GM21423 (cell line): ENCODE results near the gene SDR42E2.
A peak's percentile ranks its signal among the peaks of the same experiment; 100 is the strongest.
"Not testable (repeated sequence)": the region's sequence is repeated elsewhere in the genome, so short reads cannot be mapped to it uniquely, and the experiment has no call there.

Experiments
- ATAC-seq: cut with Tn5 transposase; IDR thresholded peaks from one replicate; pipeline ENCODE4 v1.9.1; 2021; ENCODE audit warnings: mild to moderate bottlenecking, moderate library complexity; ENCODE audit not compliant: unreplicated experiment

The SDR42E2 gene

DNA sequence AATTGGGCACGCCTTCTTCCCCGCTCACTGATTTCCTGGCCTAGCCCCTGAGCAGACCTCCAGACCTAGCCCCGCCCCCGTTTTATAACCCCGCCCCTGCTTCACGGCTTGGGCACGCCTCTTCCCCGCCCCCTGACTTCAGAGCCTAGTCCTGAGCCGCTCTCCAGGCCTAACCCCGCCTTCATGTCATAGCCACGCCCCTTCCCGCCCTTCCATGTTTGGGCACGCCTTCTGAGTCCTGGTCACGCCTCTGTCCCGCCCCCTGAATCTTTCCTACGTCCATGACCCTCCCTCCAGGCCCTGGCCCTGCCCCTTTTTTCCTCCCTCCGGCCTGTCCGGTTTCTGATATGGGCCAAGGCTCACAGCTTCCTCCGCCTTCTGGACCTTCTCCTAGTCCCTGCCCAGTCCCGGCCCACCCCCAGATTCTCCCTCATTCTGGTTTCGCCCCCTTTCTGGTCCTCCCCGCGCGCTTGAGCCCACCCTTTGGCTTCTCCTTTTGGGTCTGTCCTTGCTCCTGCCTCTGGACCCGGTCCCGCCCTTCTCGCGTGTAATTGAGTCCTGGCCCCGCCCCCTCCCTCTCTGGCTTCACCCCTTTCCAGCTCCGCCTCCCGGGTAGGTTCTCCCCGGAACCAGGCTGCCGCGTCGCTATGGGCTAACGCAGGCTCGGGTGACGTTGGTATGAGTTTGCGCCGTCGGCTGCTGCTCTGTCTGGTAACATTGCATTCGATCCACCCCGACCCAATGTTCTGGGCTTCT lies 28.6 kb downstream of the SDR42E2 start:
- ATAC-seq: peak; percentile 50

DNA sequence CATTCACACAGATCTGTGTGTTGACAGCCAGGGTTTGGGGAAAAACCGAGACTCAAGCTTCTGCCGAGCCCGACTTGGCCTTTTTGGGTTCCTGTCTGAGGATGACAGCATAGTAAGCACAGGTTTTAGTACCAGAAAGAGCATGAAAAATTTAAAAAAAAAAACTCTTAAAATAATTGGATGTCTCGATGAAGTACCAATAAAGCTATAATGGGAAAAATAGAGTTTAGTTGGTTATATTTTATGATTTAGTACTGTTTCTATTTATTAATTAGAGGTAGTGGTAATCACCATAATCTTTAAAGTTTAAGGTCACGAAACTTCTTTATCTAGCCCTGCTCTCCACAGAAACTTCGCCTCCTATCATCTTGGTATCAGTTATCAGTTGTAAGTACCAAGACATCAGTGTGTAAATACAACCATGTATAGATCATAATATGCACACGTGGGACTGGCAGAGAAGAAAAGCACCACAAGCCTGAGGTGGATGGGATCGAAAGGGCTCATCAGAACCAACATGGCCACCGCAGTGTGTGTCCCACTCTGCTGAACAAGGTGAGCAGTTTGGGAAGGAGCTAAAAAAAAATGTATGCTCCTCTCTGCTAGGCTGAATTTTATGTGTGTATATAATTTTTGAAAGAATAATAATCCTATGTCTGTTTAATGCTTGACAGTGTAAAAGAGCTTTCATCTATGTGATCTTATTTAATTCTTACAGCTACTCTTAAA lies 29.4 kb downstream of the SDR42E2 start:
- ATAC-seq: no peak

DNA sequence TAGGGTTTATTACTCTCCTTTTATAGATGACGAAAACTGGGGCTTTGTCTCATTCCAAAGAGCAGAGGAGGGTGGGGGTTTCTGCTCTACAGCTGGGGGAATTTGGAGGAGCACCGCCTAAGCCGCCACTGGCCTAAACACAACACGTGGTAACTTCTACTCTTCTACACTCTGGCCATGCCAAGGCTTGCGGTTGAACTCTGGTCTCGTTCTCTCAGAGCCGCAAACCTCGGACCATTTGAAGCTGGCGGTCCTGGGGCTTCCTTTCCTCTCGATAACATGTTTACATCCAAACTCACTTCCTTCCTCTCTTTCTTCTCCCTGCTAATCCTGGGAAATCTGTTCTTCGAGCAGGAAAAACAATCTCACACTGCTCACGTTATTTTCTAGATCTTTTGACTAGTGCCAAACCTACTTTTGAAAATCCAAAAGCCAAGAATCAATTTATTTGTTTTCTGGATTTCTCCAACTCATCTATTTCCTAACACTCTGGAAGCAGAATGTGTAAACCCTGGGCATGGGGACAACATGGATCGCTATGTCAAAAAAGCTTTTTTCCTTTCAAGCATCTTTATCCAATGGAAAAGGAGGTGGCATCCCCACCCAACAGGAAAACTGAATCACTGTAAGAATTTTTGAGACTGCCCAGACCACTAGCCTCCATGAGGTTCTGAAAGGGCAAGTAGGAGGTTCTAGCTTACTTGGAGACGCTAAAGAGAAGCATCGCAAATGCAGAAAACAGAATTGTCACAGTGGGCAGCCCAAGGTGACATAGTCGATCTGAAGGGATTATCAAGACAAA lies 30.2 kb downstream of the SDR42E2 start:
- peak; percentile 15 for ATAC-seq

DNA sequence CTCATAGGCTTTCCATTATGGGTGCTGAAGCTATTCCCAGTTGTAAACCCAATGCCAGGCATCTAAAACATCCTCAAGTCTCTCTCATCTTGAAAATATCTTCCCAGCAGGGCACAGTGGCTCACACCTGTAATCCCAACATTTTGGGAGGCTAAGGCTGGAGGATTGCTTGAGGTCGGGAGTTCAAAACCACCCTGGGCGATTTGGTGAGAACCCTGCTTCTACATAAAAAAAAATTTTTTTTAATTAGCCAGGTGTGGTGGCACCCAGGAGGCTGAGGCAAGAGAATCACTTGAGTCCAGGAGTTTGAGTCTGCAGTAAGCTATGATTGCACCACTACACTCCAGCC lies 30.7 kb downstream of the SDR42E2 start:
- no peak for ATAC-seq

DNA sequence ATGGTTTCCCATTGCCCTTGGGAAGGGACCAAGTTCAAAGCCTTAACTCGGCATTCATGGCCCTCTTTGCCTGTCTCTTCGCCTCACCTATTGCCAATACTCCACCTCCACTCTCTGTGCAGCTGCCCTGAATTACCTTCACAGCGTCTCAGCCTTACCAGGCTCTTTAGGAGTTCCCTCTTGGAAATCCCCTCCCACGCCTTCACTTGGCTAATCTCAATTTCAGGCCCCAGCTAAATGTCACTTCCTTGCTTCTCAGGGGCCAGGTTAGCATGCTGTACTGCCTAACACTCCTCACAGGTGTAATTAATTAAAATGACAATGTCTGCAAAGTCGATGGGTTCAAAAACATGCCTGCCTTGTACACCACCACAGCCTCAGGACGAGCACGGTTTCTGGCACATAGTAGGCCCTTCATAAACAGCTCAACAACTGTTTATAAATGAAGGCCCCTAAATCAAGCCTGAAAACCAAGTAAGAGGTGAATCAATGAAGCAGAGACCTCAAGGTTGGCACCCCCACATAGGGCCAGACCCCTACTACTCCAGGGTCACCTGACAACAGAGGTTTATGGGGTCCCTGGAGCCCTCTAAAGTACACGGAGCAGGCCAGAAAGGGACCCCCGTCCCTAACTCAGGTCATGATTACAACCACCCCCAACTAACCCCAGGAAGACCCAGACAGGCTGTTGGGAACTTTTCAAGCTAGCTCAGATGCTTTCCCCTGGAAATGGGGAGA lies 32.6 kb downstream of the SDR42E2 start:
- ATAC-seq: no peak

DNA sequence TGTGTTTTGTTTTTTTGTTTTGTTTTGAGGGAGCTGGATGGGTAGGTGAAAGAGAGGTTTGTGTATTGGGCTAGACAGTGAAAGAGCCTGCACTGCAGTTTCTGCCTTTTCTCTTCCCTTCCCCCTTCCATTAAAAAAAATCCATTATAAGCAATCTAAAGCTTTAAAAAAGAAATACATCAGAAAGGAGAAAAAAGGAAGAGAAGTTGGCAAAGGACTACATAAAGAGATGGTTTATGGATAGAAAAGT lies 33.1 kb downstream of the SDR42E2 start:
- no peak for ATAC-seq

DNA sequence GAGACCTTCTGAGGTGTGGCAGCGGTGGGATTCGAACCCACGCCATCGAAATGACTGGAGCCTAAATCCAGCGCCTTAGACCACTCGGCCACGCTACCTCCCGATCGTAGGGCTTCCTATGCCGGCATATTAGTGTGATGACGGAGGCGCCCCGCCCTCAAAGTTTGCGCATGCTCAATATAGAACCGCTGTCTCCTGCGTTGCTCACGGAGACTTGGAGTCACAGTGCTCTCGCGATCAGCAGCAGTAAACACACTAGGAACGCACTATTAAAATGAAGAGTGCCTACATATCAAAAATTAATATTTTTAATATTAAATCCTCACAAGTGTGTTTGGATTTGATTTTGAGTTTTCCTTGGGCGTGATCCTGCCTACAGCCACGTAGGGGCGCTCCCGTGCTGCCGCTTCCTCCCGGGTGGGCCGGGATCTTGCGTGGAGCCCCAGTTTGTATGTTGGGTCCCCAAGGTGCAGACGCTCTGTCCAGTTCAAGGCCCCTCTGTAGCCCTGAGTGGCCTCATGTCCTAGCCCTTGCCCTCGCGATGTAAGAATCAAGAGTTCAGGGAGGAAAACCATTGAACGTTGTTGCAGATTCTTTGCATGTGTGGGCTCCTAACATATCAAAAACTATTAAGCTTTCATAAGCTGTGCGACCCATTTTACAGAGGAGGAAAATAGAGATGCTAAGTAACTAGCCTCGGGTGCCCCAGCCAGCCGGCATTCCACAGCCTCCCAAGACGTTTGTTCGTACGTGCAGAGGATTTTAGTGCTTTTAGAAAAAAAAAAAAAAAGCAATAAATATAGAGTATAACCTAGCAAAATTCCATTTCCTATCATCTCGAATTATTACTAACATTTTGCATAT lies 33.6 kb downstream of the SDR42E2 start:
- ATAC-seq: peak; percentile 30

DNA sequence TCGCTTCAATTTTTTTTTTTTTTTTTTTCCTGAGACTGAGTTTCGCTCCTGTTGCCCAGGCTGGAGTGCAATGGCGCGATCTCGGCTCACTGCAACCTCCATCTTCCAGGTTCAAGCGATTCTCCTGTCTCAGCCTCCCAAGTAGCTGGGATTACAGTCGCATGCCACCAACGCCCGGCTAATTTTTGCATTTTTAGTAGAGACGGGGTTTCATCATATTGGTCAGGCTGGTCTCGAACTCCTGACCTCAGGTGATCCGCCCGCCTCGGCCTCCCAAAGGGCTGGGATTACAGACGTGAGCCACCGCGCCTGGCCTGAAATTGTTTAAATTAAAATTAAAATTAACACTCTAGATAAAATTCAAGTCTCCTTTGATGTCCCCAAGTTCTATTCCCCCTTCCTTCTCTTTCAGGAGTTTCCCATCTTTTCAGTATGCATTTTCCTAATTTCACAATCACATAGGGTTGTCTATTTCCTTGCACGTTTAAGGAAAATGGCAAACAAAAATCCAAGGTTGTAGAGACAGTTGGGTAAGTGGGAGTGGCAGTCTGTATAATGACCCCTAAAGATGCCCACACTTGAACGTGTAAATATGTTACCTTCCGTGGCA lies 34.4 kb downstream of the SDR42E2 start:
- not testable (repeated sequence) for ATAC-seq

DNA sequence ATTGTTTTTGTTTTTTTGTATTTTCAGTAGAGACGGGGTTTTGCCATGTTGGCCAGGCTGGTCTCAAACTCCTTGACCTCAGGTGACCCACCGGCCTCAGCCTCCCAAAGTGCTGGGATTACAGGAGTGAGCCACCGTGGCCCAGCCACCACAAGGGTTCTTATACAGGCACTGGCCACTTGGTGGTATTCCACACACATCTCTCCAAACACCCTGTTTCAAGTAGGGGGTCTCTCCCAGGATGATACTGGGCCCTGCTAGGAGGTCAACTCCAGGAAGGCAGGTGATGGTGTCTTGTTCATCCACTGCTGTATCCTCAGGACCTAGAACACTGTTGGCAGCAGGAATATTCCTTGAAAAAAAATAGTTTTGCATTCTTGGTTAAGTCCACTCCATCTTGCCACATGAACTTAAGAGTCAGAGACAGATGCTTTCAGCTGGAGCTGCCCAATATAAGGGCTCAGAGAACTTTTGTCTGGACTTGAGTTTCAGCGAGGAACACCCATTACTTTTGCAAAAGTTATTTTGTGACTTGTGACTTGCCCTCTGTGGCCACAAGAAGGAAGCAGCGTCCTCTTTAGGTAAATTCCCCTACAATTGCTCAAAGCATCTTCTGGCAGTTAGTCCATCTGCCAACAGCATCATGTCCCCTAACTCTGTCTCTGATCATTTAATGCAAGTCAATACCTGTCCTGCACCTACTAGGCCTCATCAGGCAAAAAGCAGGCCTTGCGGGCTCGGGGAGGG lies 36.4 kb downstream of the SDR42E2 start:
- ATAC-seq: no peak

DNA sequence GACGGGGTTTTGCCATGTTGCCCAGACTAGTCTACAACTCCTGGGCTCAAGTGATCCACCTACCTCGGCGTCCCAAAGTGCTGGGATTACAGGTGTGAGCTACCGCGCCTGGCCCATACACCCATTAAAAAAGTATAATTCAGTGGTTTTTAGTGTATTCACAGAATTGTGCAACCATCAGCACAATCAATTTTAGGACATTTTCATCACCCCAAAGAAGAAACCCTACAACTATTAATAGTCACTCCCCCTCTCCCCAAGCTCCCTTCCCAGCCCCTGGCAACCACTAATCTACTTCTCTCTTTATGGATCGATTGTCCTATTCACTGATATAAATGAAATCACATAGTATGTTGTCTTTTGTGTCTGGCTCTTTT lies 39.9 kb downstream of the SDR42E2 start:
- ATAC-seq: no peak

DNA sequence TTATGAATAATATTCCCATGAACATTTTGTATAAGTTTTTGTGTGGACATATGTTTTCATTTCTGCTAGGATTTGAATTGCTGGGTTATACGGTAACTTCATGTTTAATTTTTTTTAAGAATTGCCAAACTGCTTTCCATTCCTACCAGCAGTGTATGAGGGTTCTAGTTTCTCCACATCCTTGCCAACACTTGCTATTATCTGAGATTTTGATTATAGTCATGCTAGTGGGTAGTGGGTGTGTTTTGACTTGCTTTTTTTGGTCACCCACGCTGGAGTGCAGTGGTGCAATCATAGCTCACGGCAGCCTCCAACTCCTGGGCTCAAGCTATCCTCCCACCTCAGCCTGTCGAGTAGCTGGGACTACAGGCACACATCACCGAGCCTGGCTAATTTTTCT lies 40.8 kb downstream of the SDR42E2 start:
- no peak for ATAC-seq

DNA sequence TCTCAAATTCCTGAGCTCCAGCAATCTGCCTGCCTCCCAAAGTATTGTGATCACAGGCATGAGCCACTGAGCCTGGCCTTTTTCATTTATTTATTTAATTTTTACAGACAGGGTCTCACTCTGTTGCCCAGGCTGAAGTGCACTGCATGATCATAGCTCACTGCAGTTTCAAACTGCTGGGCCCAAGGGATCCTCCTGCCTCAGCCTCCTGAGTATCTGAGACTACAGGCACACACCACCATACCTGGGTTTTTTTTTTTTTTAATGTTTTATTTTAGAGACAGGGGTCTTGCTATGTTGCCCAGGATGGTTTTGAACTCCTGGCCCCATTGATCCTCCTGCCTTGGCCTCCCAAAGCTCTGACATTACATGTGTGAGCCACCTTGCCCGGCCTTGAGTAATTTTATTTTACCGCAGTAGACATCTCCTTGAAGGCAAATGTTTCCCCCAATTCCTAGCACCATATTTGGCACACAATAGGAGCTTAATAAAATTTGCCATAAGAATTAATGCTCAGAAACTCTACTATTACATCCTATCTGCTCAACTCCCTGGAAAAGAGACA lies 41.9 kb downstream of the SDR42E2 start:
- no peak for ATAC-seq

DNA sequence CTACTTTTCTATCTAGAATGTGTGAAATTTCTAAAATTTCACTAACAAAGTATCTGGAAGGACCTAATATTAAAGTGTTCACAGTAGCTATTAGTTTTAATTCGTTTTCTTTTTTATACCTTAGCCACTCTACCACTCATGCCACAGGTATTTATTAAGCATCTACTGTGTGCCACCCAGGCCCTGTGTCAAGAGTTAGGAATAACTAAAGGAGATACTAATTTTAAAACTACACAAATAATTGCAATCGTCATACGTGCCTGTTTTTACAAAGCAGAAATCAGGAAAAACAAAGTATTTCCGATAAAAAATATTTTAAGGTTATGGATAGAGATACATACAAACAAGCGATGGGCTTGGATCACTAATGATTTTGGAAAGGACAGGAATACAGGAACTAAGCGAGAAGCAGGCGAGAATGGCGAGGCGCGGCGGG lies 43.3 kb downstream of the SDR42E2 start:
- no peak for ATAC-seq

DNA sequence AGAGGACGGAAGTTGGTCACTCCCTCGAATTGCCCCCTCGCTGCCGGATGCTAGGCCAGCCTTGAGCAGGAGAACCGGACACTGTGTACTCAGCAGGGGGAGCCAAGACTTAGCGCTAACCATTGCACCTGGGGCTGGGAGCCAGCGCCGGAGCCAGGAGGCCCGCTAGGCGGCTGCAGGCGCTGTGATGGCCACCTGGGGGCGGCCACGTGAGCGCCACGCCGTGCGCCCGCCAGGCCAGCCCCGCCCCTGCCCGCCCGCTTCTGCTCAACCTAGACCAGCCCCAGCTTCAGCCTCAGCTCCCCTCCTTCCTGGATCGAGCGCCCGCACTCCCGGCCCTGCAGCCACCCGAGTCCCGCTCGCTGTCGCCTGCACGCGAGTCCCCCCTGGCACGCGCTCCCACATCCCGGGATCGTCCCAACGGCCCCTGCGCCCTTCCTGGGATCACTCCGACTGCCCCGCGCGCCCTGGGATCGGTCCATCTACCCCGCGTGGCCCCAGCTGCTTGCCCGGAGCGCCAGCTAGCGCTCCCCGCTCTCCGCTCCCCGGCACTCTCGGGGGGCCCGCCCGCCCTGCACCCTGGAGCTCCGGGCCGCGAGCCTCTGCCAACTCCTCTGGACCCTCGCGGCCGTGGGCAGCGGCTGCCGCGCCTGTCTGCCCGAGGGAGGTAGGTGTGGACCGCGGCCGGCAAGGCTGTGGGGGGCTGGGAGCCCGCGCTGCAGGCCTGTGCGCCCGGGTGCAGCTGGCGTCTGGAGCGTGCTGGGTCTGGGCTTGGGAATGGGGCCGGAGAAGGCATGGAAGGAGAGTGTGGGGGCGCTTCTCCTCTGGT lies 43.9 kb downstream of the SDR42E2 start, which contains the start of gene EEF2K:
Gene EEF2K, plus strand, starts transcription at position 266 of the 829 bp plus-strand sequence. CDS start 19,452 bp downstream, outside the sequence.
- peak; percentile 83 for ATAC-seq

DNA sequence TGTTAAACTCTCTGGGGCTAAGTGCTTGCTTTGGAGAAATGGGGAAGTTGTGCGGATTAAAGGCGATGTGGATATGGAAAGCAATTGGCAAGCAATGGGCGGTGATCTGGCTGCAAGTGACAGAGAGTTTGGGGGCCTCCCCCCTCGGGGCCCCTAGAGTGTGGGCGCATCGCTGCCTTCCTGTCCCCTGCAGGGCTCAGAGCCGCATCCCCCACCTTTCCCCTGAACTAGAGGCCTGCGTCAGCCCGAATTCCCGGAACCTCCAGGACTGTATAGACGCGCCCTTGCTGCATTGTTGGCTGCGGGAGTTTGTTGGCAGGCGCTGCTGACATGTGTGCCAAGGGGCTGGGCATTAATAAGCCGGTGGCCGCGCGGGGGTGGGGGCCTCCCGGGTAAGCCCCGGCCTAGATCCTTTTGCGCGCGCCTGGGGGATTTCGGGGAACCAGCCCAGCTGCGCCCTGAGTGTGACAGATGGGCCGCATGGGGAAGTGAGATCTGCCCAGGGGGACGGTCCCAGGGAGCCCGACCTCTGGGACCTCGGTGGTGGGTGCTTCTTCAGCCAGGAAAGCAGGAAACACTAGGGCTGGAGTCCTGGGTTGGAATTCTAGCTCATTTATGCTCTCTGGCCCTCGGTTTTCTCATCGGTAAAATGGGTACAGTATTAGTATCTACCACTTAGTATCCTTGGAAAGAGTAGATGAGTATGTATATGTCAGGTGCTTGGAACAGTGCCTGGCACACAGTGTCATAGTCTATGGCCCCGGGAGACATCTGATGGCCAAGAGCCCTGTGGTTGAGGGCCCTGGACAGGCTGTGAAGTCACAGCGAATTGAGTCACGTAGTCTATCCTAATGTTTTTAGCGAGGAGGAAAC lies 44.8 kb downstream of the SDR42E2 start:
- ATAC-seq: no peak

DNA sequence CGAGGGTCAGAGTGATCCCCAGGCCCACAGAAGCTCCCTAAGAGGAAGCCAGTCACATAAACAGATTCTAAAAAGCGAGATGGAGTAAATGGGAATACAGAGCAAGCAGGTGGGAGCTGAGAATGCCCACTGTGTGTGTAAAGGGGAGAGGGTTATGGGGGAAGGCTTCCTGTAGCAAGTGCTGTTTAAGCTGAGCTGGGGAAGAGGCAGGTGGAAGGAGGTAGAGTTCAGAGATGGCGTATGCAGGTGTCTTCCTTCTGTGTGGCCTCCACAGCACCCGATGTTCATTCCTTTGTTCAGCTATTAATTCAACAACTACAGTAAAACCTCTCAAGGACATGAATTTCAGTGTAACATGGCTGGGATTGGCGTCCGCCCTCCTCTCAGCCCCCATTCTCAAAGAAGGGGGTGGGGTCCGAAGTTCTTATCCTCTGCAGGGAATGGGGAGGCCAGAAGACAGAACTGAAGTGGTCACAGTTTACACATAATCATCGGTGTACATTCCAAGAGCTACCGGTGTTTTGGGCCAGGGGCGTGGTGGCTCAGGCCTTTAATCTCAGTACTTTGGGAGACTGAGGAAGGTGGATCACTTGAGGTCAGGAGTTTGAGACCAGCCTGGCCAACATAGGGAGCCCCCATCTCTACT lies 45.5 kb downstream of the SDR42E2 start:
- ATAC-seq: no peak
